Type B pancreatic cell (in vitro differentiated cells): ENCODE data around the gene FBH1. TPM values are rescaled to one million over a fixed set of nuclear protein-coding genes. Genes with fewer than 3 reads are reported as not detected.

Experiments
- DNase-seq: peaks from one replicate; pipeline ENCODE4 v3.0.0; 2021; ENCODE audit warnings: mixed read lengths; ENCODE audit not compliant: unreplicated experiment; ENCODE audit errors: extremely low spot score
- H3K27ac Mint-ChIP-seq: 2 replicates; pipeline ENCODE4 v1.8.0; 2021; ENCODE audit warnings: mild to moderate bottlenecking, mixed read lengths
- H3K27me3 Mint-ChIP-seq: 2 replicates; pipeline ENCODE4 v1.8.0; 2021; ENCODE audit warnings: mixed read lengths
- H3K36me3 Mint-ChIP-seq: 2 replicates; pipeline ENCODE4 v1.8.0; 2021; ENCODE audit warnings: mixed read lengths
- H3K4me1 Mint-ChIP-seq: one replicate; pipeline ENCODE4 v1.8.0; 2021; ENCODE audit warnings: mixed read lengths; ENCODE audit not compliant: unreplicated experiment
- H3K4me3 Mint-ChIP-seq: 2 replicates; pipeline ENCODE4 v1.8.0; 2021; ENCODE audit warnings: mild to moderate bottlenecking, mixed read lengths
- H3K9me3 Mint-ChIP-seq: 2 replicates; pipeline ENCODE4 v1.8.0; 2021; ENCODE audit warnings: mixed read lengths
- total RNA-seq: library from RNA; stranded (reverse); gene quantifications from 2 replicates; pipeline ENCODE4 v1.2.1, GENCODE V29; 2021; ENCODE audit warnings: low replicate concordance
- TF ChIP-seq, protein P1 (sequence below): fragments of 200-600 bp; sonication (generic); conservative IDR thresholded peaks from 2 replicates; pipeline ENCODE4 v1.5.0; 2021; ENCODE audit warnings: antibody characterized with exemption, mild to moderate bottlenecking

The FBH1 gene
- total RNA-seq, 1 donor from 2014 or later = 73.0 TPM

DNA sequence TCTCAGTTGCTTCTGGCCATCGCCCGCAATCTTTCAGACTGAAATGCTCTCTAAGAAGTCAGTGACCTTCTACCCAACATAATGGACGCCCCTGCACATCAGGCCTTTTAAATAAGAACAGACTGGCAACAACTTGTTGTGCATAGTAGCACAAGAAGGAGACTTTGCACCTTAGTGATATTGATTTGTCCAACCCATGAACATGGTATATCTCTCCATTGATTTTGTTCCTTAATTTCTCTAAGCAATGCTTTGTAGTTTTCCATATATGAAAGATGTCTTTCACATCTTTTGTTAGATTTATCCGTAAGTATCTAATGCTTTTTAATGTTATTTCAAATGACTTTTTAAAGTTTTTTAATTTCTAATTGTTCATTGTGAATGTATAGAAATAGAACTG lies 83.0 kb downstream of the FBH1 start:
- H3K36me3 Mint-ChIP-seq = no peaks in the 10 kb centered on the region
- H3K27me3 Mint-ChIP-seq = peaks cover 44% of the 10 kb centered on the region
- H3K9me3 Mint-ChIP-seq = no peaks in the 10 kb centered on the region
- DNase-seq = no peak
- no peak overlapping the region for H3K4me3 Mint-ChIP-seq
- TF ChIP-seq, protein P1, sequence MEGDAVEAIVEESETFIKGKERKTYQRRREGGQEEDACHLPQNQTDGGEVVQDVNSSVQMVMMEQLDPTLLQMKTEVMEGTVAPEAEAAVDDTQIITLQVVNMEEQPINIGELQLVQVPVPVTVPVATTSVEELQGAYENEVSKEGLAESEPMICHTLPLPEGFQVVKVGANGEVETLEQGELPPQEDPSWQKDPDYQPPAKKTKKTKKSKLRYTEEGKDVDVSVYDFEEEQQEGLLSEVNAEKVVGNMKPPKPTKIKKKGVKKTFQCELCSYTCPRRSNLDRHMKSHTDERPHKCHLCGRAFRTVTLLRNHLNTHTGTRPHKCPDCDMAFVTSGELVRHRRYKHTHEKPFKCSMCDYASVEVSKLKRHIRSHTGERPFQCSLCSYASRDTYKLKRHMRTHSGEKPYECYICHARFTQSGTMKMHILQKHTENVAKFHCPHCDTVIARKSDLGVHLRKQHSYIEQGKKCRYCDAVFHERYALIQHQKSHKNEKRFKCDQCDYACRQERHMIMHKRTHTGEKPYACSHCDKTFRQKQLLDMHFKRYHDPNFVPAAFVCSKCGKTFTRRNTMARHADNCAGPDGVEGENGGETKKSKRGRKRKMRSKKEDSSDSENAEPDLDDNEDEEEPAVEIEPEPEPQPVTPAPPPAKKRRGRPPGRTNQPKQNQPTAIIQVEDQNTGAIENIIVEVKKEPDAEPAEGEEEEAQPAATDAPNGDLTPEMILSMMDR = no peak
- no peak overlapping the region for H3K27ac Mint-ChIP-seq
- peaks cover 6% of the 10 kb centered on the region for H3K4me1 Mint-ChIP-seq

DNA sequence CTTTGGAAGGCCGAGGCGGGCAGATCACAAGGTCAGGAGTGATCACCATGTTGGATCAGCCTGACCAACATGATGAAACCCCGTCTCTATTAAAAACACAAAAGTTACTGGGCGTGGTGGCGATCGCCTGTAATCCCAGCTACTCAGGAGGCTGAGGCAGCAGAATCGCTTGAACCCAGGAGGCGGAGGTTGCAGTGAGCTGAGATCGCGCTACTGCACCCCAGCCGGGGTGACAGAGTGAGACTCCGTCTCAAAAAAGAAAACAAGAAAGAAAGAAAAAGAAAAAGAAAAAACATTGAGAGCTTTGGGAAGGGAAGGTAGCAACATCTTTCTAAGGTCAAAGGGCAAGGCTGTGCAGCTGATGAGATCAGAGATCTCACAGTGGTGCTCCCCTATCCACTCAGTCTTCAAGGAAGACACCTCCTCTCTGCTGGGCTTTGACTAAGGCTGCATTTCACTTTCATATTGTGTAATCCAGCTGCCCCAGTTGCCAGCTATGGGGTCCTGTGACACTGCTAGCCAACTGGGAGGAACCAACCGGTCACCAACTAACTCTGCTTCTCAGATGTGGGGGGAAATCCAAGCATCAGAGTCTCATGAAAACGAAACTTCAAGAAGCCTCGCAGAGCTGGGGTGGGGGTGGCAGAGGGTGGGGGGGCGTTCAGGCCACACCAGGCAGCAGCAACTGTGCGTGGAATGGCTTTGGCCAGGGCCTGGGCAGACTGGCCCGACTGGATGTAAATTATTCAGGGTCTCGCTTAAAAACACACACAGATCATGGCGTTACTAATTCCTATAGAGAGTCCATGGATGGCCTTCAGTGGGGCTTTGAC lies 85.8 kb downstream of the FBH1 start:
- no peak for DNase-seq
- TF ChIP-seq, protein P1 = no peak
- H3K27me3 Mint-ChIP-seq = peaks cover 59% of the 10 kb centered on the region

DNA sequence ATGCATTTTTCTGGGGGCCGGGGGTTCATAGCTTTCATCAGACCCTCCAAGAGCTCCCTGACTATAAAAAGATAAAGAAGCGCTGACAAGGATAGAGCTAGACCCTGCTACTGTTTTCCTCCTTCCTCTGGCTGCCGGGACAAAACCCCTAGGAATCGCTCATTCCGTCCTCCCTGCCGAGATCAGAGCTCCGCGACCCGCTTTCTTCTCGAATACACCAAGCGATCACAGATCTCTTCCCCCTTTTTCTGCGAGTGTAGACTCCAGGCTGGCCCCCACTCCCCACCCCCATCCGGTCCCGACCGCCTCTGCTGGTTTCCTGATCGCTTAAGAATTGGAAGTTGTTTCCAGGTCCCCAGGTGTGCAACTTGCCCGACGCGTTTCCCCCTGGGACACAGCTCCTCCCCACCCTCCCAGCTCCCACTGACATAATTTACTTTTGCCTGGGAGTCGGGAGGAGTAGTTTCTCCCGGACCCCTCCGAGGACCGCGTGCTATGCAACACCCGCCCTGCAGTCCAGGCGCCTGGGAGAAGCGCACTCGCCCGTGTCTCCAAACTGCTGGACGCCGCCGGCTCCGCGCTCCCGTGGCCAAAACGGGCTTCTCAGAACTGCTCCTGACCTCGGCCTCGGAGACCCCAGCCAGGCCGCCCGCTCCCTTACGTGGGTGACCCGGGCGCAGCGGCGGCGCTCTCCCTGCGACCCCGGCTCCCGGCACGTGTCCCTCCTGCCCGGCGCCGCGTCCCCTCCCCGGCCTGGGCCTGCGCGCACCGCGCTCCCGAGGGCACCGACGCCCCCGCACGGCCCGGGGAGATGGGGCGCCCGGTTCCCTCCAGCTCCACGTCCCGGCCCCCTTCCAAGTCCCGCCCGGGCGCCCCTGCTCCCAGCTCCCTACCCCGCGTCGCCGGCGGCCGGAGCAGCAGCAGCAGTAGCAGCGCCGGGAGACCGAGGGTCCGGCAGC lies 86.7 kb downstream of the FBH1 start:
- peaks cover 61% of the 10 kb centered on the region for H3K27me3 Mint-ChIP-seq

More for the DNA sequence above, 85.8 kb downstream of the FBH1 start:
- Mint-ChIP-seq H3K4me3 (peak overlapping the region; percentile 90), H3K4me1 (peaks cover 6% of the 10 kb centered on the region), H3K9me3 (no peaks in the 10 kb centered on the region), H3K27ac (no peak overlapping the region), H3K36me3 (no peaks in the 10 kb centered on the region)

DNA sequence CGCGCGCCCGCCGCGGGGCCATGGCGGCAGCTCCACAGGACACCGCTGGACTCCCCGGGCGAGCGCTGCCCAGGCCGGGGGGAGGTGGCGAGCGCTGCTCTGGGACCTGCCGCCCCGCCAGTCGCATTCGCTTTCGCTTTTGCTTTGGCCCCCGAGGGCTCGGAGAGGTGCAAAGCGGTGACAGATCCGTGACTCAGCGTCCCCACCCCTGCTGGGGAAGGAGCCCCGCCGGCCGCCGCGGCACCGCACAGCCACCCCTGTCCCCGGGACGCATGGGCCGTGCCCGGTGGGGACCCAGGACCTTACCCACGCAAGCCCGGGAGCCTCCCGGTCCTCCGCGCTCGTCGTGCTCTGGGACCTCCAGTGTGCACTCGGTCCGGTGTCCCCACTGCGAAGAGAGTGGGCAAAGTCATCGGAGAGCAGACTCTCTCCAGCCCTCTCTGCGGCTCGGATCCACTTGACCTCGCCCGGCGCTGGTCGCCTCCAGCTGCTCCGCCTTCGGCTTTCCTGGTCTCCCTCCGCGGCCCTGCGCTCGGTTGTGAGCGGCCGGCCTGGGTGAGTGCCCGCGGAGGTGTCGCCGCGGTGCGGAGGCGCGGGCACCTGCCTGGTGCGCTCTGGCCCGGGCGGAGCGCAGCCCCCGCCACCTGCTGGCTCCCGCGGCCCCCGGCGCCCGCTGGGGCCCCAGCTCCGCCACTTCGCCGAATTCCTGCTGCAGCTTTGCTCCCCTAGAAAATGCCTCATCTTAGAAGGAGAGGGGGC lies 87.6 kb downstream of the FBH1 start, which contains the start of gene IL15RA:
IL15RA (minus strand) TSS at position 73 of the 759 bp plus-strand sequence; CDS start at position 22, 51 bp downstream.
- Mint-ChIP-seq H3K36me3 (no peaks in the 10 kb centered on the region), H3K9me3 (no peaks in the 10 kb centered on the region), H3K4me1 (peaks cover 6% of the 10 kb centered on the region), H3K27ac (peak within 1 kb of the TSS; percentile 50), H3K4me3 (peak within 1 kb of the TSS; percentile 91), H3K27me3 (peaks cover 59% of the 10 kb centered on the region)
- no peak for DNase-seq
- TF ChIP-seq, protein P1 = no peak

More for the DNA sequence above, 86.7 kb downstream of the FBH1 start:
- TF ChIP-seq, protein P1 = no peak
- Mint-ChIP-seq H3K4me3 (peak overlapping the region; percentile 90), H3K4me1 (peaks cover 6% of the 10 kb centered on the region), H3K27ac (peak overlapping the region; percentile 50), H3K36me3 (no peaks in the 10 kb centered on the region), H3K9me3 (no peaks in the 10 kb centered on the region)
- DNase-seq = no peak

DNA sequence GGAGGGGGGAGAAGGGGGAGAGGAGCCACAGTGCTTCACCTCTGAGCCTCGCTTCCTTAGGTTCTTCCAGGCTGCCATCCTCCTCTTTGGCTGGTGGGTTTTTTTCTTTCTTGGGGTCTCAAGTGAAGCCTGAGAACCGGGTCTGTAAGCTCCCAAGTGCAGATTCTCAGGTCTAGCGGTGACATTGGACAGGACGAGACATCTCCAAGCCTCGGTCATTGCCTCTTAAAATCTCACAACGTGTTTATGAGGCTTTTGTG lies 88.1 kb downstream of the FBH1 start:
- peak overlapping the region; percentile 91 for H3K4me3 Mint-ChIP-seq

More for the DNA sequence above, 88.1 kb downstream of the FBH1 start:
- DNase-seq = no peak
- peaks cover 61% of the 10 kb centered on the region for H3K27me3 Mint-ChIP-seq
- H3K9me3 Mint-ChIP-seq = no peaks in the 10 kb centered on the region
- no peaks in the 10 kb centered on the region for H3K36me3 Mint-ChIP-seq
- TF ChIP-seq, protein P1 = no peak
- H3K27ac Mint-ChIP-seq = no peak overlapping the region
- peaks cover 6% of the 10 kb centered on the region for H3K4me1 Mint-ChIP-seq
